GM12878 (cell line): ENCODE measurements around the gene GSG1L. TPM values are rescaled to one million over a fixed set of nuclear protein-coding genes. Genes with fewer than 3 reads are reported as not detected.

Experiments
- ATAC-seq: fragments of 200-7000 bp; cut with Tn5 transposase; 3 replicates; pipeline ENCODE4 v1.9.1; 2020; ENCODE audit warnings: mild to moderate bottlenecking, moderate library complexity
- BruUV-seq: library from RNA; stranded (reverse); fragments of 400-500 nt; replicated peaks from 2 replicates; lab custom pipeline; 2021; lab: Mats Ljungman, UMichigan
- CTCF ChIA-PET: fragments of 300-600 bp; sonication (Branson Sonifier 250); formaldehyde crosslinking; extraction: SDS; loops from one replicate; lab custom pipeline; 2021; ENCODE audit warnings: inconsistent platforms; lab: Yijun Ruan, JAX
- POLR2A ChIA-PET: fragments of 350-600 bp; formaldehyde crosslinking; extraction: SDS; loops from one replicate; lab custom pipeline; 2021; ENCODE audit warnings: inconsistent platforms; lab: Charles Lee
- RAD21 ChIA-PET: fragments of 300-600 bp; sonication (Branson Sonifier 250); formaldehyde crosslinking; loops from one replicate; lab custom pipeline; 2023; ENCODE audit warnings: antibody characterized with exemption; ENCODE audit not compliant: unreplicated experiment; lab: Charles Lee
- SMC1A ChIA-PET: fragments of 300-600 bp; sonication (Branson Sonifier 250); formaldehyde crosslinking; loops from one replicate; lab custom pipeline; 2023; ENCODE audit not compliant: unreplicated experiment, uncharacterized antibody; lab: Charles Lee
- DNase-seq: peaks from one replicate; pipeline ENCODE4 v3.0.0-alpha.2; 2011; ENCODE audit warnings: low read depth, low spot score
- FAIRE-seq: peaks from 3 replicates; lab custom pipeline; 2011; peaks lifted over from hg19 to GRCh38; lab: Jason Lieb, UNC
- H2AFZ ChIP-seq: 2 replicates; pipeline ENCODE4 v1.6.0; 2011; ENCODE audit warnings: low read depth, low read length, control low read depth; ENCODE audit not compliant: control insufficient read depth
- H3K27ac ChIP-seq: 2 replicates; pipeline ENCODE4 v1.5.1; 2011; ENCODE audit warnings: control low read depth; ENCODE audit not compliant: control insufficient read depth, insufficient read depth
- H3K27me3 ChIP-seq, 2 experiments: replicated peaks in 1 of 2; 2 replicates each; pipeline versions ENCODE4 v1.6.0 to v1.6.1; 2011; ENCODE audit warnings: low read length in 1 of 2; ENCODE audit not compliant: control insufficient read depth in 2 of 2, insufficient read depth in 2 of 2
- H3K36me3 ChIP-seq, 2 experiments: 2 replicates each; pipeline ENCODE4 v1.5.1; 2011; ENCODE audit warnings: low read length in 1 of 2; ENCODE audit not compliant: control insufficient read depth in 2 of 2, insufficient read depth in 2 of 2
- H3K4me1 ChIP-seq: 2 replicates; pipeline ENCODE4 v1.6.1; 2011; ENCODE audit warnings: mild to moderate bottlenecking, low read length, moderate library complexity, mixed read lengths; ENCODE audit not compliant: control insufficient read depth, insufficient read depth
- H3K4me2 ChIP-seq: 2 replicates; pipeline ENCODE4 v1.6.0; 2011; ENCODE audit warnings: control low read depth; ENCODE audit not compliant: control insufficient read depth, insufficient read depth
- H3K4me3 ChIP-seq: fragments of 200-600 bp; sonication (generic); 2 replicates; pipeline ENCODE4 v1.5.1; 2016
- H3K79me2 ChIP-seq: 2 replicates; pipeline ENCODE4 v1.6.0; 2011; ENCODE audit warnings: low read length; ENCODE audit not compliant: control insufficient read depth, insufficient read depth
- H3K9ac ChIP-seq: 2 replicates; pipeline ENCODE4 v1.8.0; 2011; ENCODE audit warnings: low read length, control low read depth, mixed read lengths; ENCODE audit not compliant: control insufficient read depth, insufficient read depth
- H3K9me3 ChIP-seq: replicated peaks from 3 replicates; pipeline ENCODE4 v1.5.1; 2011; ENCODE audit warnings: mild to moderate bottlenecking, low read length; ENCODE audit not compliant: control insufficient read depth, insufficient read depth
- H4K20me1 ChIP-seq: 2 replicates; pipeline ENCODE4 v1.6.0; 2011; ENCODE audit not compliant: control insufficient read depth, insufficient read depth
- ATF7 ChIP-seq: fragments of 450-650 bp; IDR thresholded peaks from 2 replicates; pipeline ENCODE4 v1.6.1; 2016; ENCODE audit warnings: low read depth, mild to moderate bottlenecking
- CTCF ChIP-seq, 3 experiments: IDR thresholded peaks in 2 of 3; conservative IDR thresholded peaks in 1 of 3; 2 replicates each; pipeline ENCODE4 v1.5.1; 2011; ENCODE audit warnings: low read depth in 3 of 3, low read length in 3 of 3, mild to moderate bottlenecking in 3 of 3, control low read depth in 2 of 3, moderate library complexity in 2 of 3, inconsistent platforms in 1 of 3, mixed read lengths in 1 of 3; ENCODE audit not compliant: control insufficient read depth in 2 of 3, insufficient read depth in 1 of 3; ENCODE audit errors: extremely low read depth in 1 of 3
- ELK1 ChIP-seq: IDR thresholded peaks from 2 replicates; pipeline ENCODE4 v1.6.1; 2012; ENCODE audit warnings: low read depth, low read length, improper control_type of control experiment
- IRF4 ChIP-seq: IDR thresholded peaks from 2 replicates; pipeline ENCODE4 v1.6.1; 2011; ENCODE audit warnings: low read depth, low read length
- MLLT1 ChIP-seq: fragments of 450-650 bp; IDR thresholded peaks from 2 replicates; pipeline ENCODE4 v1.6.1; 2016; ENCODE audit warnings: mild to moderate bottlenecking
- NFYB ChIP-seq: IDR thresholded peaks from 2 replicates; pipeline ENCODE4 v1.6.1; 2011; ENCODE audit warnings: low read depth, mild to moderate bottlenecking, low read length, improper control_type of control experiment, moderate library complexity; ENCODE audit not compliant: insufficient read depth
- PML ChIP-seq: IDR thresholded peaks from 2 replicates; pipeline ENCODE4 v1.6.1; 2012; ENCODE audit warnings: low read length, inconsistent platforms
- TCF3 ChIP-seq: IDR thresholded peaks from 2 replicates; pipeline ENCODE4 v1.6.1; 2012; ENCODE audit warnings: low read depth, mild to moderate bottlenecking, low read length, borderline replicate concordance; ENCODE audit not compliant: insufficient read depth
- YY1 ChIP-seq: IDR thresholded peaks from 2 replicates; pipeline ENCODE4 v1.6.1; 2011; ENCODE audit warnings: low read depth, mild to moderate bottlenecking, low read length
- WGBS: methylation state at CpG from one replicate; pipeline ENCODE4 v1.1.6; 2016; ENCODE audit warnings: low lambda C conversion rate; ENCODE audit not compliant: insufficient replicate concordance, insufficient coverage; ENCODE audit errors: missing lambda C conversion rate; 5-methylcytosine and 5-hydroxymethylcytosine counted together
- in situ Hi-C: fragments of 300-500 bp; cut with MboI; formaldehyde crosslinking; loops from 9 replicates; pipeline ENCODE4 v1.14.3; 2018; ENCODE audit warnings: mixed read lengths
- intact Hi-C: fragments of 100-400 bp; cut with micrococcal nuclease; formaldehyde crosslinking; loops from one replicate; pipeline ENCODE4 v1.14.2; 2022; ENCODE audit not compliant: unreplicated experiment
- polyA plus RNA-seq, 11 experiments: library from polyadenylated mRNA; depleted of rRNA in 4 of 11; unstranded in 6 of 11; stranded (reverse) in 5 of 11; fragments of >200 nt; fragmentation: Nextera tagmentation in 4 of 11; fragmentation: Illumina TruSeq in 1 of 11; extraction: Ambion mirVana in 4 of 11; extraction: Trizol in 1 of 11; gene quantifications; 1 replicate in 1 of 11; 2 replicates in 10 of 11; pipeline versions ENCODE4 v1.2.1 to v1.2.3, GENCODE V29; 2011 to 2016; ENCODE audit warnings: inconsistent platforms in 2 of 11, missing spikeins in 2 of 11, low read depth in 1 of 11
- total RNA-seq, 4 experiments: library from RNA; depleted of rRNA in 3 of 4; stranded (reverse); fragments of >200 nt in 3 of 4; fragmentation: Illumina TruSeq in 1 of 4; extraction: Trizol in 1 of 4; gene quantifications; 2 replicates each; pipeline versions ENCODE4 v1.2.1 to v1.2.3, GENCODE V29; 2013 to 2021
- TF ChIP-seq, protein P1 (sequence below): fragments of 450-650 bp; IDR thresholded peaks from 2 replicates; pipeline ENCODE4 v1.6.1; 2018; ENCODE audit warnings: mild to moderate bottlenecking, low read depth, moderate library complexity; ENCODE audit not compliant: partially characterized antibody

The GSG1L gene
- total and polyA plus RNA-seq, 10 of the 15 experiments (the other 5 are each of a cell fraction or from before 2014, with no cell fraction given), result not detected

DNA sequence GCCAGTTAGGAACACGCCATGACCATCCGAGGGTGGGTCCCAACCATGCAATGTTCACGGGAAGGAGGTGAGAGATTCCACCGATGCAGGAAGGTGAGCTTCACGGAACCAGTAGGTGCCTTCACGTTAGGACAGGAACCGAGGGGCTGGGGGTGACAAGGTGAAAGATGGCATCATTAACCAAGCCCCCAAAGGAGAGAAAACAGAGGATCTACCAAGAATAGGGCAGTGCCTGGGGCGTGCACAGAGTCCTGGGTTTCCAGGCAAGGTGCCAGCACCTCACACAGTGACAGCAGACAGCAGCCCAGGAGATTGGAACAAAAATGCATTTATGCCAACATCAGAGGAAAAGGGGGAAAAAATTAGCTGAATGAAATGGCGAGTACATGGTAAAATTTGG lies 137.9 kb downstream of the GSG1L start:
- POLR2A ChIA-PET, result no interaction called here
- CTCF ChIA-PET, result no interaction called here
- Histone ChIP-seq H3K9me3 (no peaks in the 10 kb centered on the region), H3K27ac (no peak overlapping the region), H3K36me3 (no peaks in the 10 kb centered on the region), H3K9ac (no peak overlapping the region), H2AFZ (no peak overlapping the region), H3K4me2 (no peak overlapping the region), H3K4me3 (no peak overlapping the region), H3K79me2 (no peaks in the 10 kb centered on the region), H3K4me1 (no peaks in the 10 kb centered on the region), H3K27me3 (no peaks in the 10 kb centered on the region; a peak in 1 of 4 replicates), H4K20me1 (no peaks in the 10 kb centered on the region)
- ATAC-seq (no peak), FAIRE-seq (no peak), DNase-seq (no peak)
- no TSS peak for BruUV-seq
- TF ChIP-seq ATF7 (no peak), PML (no peak), TCF3 (no peak), MLLT1 (no peak), IRF4 (no peak), NFYB (no peak), YY1 (no peak), ELK1 (no peak), CTCF (IDR thresholded peaks at IDR 0.05 in 2 of 3, conservative IDR thresholded peaks at IDR 0.05 in 1 of 3; ENCODE audit: control insufficient read depth in 2 of 3, extremely low read depth in 1 of 3, insufficient read depth in 1 of 3, low read depth in 3 of 3, low read length in 3 of 3) (no peak)
- TF ChIP-seq, protein P1, sequence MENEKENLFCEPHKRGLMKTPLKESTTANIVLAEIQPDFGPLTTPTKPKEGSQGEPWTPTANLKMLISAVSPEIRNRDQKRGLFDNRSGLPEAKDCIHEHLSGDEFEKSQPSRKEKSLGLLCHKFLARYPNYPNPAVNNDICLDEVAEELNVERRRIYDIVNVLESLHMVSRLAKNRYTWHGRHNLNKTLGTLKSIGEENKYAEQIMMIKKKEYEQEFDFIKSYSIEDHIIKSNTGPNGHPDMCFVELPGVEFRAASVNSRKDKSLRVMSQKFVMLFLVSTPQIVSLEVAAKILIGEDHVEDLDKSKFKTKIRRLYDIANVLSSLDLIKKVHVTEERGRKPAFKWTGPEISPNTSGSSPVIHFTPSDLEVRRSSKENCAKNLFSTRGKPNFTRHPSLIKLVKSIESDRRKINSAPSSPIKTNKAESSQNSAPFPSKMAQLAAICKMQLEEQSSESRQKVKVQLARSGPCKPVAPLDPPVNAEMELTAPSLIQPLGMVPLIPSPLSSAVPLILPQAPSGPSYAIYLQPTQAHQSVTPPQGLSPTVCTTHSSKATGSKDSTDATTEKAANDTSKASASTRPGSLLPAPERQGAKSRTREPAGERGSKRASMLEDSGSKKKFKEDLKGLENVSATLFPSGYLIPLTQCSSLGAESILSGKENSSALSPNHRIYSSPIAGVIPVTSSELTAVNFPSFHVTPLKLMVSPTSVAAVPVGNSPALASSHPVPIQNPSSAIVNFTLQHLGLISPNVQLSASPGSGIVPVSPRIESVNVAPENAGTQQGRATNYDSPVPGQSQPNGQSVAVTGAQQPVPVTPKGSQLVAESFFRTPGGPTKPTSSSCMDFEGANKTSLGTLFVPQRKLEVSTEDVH, result no peak
- SMC1A ChIA-PET, result no interaction called here
- intact Hi-C loops (no loop called here), in situ Hi-C loops (no loop called here)
- WGBS, result 14% methylated on average over 9 of the region's 9 CpGs
- RAD21 ChIA-PET, result no interaction called here
